GM19351 (cell line): Measurements from ENCODE around the gene MS4A4A.
"Not testable (repeated sequence)": the region's sequence is repeated elsewhere in the genome, so short reads cannot be mapped to it uniquely, and the experiment has no call there.

Experiments
- ATAC-seq: cut with Tn5 transposase; IDR thresholded peaks from one replicate; pipeline ENCODE4 v1.9.1; 2021; ENCODE audit warnings: mild to moderate bottlenecking, moderate library complexity; ENCODE audit not compliant: unreplicated experiment

The MS4A4A gene

DNA sequence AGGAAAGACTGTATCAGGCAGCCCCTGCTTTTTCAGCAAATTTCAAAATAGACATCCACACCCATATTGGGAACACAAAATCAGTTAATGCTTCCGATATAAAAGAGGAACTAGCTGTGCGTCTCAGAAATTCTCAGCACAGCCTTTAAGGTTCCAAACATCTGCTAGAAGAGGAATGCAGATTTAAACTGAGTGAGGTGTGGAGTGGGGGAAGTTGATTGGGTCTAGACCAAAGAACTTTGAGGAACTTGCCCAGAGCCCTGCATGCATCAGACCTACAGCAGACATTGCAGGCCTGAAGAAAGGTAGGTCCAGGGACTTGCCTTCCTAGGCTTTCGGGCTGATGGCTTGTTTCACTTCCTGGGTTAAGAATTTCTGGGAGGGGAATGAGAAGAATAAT is at the start of gene MS4A4A:
Gene MS4A4A (plus strand): TSS at position 255 of the 400 bp plus-strand sequence. CDS start 10 bp downstream, at position 265.
- peak; percentile 65 for ATAC-seq

DNA sequence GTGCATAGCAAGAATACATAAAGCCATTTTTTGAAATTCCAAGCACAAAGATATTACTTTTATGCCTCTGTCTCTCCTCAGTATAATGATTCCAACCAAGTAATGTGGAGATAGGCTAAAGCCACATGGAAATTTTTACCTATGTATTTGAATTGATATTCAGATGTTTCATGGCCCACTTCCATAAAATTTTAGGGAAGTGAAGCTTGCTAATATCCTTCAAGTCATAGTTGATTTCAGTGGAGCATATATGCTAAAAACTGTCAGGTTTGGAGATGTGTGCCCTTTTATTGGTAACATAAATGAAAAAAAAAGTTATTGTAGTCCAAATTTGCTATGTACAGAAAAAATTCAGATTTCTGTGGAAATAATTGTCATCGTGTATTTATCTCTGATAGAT is 49.8 kb upstream of the MS4A4A start:
- ATAC-seq, result no peak

DNA sequence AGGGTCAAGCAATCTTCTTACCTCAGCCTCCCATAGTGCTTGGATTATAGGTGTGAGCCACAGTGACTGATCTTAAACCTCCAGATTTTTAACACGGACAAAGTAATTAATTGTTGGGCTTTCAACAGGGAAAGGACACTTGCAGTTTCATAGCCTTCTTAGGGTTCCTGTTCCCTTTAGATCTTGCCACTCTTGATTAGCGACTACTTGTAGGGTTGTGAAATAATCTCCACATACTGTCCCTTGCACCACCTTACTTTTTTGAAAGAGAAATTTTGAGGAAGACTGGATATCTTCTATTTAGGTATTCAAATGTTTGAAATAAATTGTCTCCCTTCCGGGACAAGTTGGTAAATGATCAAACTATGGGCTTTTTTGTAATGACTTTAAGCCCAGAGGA is 45.1 kb upstream of the MS4A4A start:
- ATAC-seq, result no peak

DNA sequence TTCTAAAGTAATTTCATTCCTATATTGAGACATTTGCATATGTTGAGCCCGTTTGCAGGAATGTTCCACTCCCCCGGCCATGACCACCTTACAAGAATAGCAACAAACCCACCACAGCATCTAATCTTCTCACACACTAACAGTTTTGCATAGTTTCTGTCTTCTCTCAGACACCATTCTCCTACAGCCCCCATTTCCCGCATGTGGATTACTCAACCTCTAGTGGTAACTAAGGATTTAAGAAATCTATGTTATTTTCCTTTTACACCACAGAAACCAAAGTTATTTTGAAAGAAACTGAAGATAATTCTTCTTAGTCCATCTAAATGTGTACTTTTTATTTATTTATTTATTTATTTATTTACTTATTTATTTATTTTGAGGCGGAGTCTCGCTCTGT is 39.8 kb upstream of the MS4A4A start:
- no peak for ATAC-seq

DNA sequence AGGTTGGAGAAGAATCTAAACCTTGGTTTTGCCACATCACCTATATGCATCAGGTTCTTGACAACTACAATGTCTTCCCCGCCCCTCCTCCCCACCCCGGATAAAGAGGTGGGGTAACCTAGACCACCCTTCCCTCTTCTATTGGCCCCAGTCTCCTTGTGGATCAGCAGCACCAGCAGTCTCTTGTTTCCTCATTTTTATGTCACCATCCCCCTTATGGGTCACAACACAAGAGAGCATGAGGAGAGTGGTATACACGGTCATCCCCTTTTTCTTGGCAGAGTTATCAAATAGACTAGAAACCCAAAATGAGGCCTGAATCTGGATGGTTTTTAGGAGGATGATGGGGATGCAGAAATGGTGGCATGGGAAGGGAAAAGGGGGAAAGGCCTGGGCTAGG is 38.7 kb upstream of the MS4A4A start:
- no peak for ATAC-seq

DNA sequence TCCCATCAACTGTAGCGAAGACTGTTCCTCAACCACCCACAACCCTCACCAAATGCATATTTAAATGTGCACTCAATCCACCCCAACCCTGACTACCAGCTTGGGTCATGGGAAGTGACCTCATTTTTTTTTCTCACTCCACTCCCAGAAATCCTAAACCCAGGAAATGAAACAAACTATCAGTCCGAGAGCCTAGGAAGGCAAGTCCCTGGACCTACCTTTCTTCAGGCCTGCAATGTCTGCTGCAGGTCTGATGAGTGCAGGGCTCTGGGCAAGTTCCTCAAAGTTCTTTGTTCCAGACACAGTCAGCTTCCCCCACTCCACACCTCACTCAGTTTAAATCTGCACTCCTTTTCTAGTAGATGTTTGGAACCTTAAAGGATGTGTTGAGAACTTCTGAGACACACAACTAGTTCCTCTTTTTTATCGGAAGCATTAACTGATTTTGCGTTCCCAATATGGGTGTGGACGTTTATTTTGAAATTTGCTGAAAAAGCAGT is 37.7 kb upstream of the MS4A4A start, which contains the start of gene MS4A4E:
Gene MS4A4E (minus strand): TSS at position 398 of the 500 bp plus-strand sequence. CDS start 13,082 bp downstream, outside the sequence.
- no peak for ATAC-seq

DNA sequence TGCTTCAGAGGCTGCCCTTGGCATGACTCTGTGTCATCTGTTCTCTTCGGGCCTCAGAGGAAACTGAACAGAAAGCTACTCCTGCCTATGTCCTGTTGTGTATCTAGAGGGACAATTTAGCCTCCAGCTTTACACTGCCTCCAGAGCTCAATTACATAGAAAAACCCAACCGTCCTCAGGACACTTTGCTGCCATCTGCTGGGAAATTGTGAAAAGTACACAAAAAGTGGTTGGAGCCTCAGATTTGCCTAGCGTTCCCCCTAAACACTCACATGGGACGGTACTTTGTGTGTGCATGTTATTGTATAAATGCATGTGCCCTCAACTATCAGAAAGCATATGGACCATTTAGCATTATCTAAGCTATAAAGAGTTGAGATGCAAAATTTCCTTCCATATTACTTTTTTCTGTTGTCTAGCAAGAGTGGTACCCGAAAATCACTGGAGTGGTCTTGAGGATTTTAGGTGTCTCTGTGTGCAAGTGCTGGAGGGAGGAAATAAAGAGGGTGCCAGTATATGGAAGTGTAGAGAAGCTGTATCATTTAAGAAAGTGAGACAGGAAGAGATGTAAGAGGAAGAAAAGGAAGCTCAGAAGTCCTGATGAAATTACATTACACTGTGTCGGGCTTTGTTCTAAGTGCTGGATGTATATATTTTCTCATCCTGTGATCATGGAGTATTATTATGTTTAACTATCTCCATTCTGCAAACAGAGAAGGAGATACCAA is 28.8 kb upstream of the MS4A4A start:
- peak; percentile 82 for ATAC-seq

DNA sequence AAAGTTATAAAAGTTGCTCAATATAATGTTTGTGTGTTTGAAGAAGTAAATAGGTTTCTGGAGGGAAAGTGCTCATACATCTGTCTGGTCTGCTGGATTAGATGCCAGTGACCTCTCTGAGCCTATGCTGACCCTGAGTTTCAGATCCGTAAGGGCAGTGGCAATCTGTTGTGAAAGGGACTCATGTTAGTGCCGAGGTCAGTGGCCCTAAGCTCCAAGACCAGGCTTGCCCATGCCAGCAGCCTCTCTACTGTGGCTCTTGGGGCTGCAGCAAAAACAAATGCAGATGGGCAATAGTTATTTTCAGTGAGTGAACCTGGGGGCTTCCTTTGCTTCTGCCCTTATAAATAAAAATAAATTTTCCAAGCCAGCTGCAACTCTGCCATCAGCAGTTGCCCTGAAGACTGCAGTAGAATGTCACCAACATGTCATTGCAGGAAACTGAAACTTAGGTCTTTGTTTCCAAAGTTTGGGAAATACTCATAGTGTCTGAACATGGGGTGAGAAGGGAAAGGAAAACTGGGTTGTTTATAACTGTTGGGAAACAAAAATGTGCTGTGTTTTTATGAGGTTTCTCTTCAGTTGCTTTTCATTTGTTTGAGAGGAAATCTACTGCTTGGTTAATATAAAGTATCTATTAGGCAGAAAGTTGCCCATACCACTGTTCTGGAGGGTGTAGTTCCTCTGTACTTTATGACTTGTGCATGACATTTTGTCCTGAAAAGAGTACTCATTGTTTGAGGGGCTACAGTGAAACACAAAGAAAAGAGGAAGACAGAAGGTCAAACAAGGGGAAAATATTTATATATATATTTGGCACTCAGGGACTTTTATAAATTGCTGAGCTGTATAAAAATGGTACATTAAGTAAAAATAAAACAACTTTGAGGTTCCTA is 28.0 kb upstream of the MS4A4A start:
- no peak for ATAC-seq

DNA sequence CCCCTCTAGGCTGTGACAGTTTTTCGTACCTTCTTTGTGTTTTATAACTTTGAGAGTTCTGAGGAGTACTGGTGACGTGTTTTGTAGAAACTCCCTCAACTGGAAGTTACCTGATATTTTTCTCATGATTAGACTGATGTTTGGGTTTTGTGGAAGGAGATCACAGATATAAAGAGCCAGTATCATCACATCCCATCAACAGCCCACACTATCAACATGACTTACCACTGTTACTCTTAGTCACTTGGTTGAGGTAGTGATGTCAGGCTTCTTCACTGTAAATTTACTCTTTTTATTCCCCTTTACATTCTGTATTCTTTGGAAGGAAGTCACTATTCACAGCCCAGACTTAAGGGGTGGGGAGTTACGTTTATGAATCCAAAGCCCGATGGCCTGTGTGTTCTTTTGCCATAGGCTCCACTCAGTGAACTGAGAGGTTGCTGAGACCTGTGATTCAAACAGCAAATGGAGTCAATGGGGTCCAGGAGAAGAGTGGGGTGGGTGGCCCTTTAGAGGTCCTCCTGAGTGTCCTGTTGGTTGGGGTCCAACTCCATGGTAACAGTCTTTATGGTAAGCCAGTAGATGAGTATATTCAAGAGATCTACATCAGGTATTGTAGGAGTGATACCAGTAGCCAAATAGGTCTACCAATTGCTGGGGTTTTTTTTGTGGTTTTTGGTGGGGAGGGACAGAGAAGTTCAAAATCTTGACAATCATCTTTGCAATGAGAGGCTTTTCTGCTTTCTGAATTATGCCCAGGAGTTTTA is 22.3 kb upstream of the MS4A4A start:
- no peak for ATAC-seq

DNA sequence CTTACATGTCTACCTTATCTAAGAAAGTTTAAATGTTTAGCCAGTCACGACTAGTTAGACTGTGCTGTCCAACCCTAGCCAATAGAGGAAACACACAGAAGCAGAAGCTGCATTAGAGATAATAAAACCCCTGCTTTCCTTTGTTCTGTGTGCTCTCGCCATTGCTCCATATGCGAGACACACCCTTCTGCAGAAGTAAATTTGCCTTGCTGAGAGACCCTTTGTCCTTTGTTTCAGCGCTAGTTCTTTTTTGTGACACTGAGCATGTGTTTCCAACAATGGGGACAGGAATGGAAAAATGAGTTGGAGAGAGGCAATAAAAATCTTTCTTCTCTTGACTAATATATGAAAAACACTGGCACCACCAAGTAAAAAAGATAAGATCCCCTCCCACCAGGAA is 19.5 kb upstream of the MS4A4A start:
- no peak for ATAC-seq

DNA sequence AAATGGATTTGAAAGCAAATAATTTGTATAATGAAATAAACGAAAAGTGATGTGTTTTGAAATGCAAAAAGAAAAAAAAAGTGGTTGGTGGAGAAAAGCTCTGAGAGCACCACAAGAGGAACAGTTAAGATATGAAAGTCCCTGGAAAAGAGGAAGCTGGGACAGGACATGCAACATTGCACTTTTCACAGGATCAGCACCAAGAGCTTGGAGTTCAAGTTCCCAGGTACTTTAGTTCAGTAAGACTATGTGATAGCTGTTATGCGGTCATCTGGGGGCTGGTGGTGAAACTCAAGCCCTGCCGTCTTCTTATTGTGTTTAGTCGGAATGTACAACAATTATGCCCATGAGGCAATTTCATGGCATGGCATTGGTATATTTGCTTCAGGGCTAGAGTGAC is 17.1 kb upstream of the MS4A4A start:
- ATAC-seq, result no peak

DNA sequence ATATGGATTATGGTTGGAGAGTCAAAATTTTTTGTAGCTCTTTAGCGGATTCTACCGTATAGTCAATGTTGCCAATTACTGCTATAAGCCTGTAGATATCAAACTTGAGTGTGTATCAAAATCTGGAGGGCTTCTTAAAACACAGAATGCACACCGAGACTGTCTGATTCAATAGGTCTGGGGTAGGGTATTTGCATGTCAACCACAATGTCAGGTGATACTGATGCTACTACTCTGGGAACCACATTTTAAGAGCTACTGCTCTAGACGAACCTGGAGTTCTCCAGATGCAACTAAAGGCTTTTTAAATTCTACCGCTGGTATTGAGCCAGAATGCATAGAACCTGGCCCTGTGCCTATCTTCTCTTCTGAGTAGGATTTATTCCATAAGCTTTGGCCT is 15.8 kb upstream of the MS4A4A start:
- no peak for ATAC-seq

DNA sequence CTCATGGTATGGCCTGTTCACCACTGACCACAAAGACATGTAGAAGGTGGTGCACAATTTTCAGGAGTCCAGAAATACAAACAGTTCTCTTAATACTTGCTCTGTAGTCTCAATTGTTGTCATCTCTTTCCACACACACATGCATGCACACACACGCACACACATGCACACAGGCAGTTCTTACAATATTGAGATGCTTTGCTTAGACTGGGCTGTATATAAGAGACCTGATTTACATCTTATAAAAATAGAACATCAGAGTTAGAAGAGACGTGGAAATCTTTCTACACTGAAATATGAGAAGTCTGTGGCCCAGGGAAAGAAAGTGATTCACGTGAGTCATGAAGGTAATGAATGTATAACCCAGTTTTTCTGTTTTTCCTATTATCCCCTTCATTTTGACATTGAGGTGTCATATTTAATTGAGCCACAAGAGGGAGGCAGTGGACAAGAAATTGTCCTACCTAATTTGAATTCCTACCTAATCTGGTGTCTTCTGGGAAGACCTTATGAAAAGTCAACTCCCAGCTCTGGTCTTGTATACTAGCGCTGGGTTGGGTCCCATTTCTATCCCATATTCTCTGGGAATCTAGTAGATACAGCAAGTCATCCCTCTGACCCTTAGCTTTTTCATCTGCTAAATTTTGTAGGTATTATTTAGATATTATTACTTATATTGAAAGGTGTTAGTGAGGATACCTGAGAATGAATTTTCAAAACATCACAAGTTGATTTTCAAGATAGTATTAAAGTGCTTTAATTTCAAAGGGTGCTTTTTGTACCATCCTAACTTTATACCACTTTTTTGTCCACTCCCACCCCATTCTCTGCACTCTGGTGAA is 14.9 kb upstream of the MS4A4A start:
- no peak for ATAC-seq

DNA sequence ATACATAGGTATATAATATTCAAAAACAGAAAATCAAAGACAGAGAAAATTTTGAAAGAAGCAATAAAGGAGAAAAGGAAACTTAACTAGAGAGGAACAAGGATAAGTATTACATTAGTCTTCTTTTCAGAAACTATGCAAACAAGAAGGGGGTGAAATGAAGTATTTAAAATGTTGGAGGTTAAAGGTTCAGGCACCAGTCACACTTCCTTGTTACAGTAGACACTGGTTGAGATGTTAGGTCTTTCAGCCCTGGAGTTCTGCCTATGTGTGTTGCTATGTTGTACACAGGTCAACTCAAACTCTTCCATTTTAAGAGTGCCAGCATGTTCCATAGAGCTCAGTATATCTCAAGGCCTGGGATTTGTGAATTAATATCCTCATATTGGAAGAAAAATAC is 6.0 kb upstream of the MS4A4A start:
- no peak for ATAC-seq

DNA sequence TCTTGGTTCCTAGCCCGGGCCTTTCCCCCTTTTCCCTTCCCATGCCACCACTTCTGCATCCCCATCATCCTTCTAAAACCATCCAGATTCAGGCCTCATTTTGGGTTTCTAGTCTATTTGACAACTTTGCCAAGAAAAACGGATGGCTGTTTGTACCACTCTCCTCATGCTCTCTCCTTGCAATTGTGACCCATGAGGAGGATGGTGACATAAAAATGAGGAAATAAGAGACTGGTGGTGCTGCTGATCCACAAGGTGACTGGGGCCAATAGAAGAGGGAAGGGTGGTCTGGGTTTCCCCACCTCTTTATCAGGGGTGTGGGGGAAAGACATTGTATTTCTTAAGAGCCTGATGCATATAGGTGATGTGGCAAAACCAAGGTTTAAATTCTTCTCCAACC is 1.0 kb downstream of the MS4A4A start:
- ATAC-seq, result no peak

DNA sequence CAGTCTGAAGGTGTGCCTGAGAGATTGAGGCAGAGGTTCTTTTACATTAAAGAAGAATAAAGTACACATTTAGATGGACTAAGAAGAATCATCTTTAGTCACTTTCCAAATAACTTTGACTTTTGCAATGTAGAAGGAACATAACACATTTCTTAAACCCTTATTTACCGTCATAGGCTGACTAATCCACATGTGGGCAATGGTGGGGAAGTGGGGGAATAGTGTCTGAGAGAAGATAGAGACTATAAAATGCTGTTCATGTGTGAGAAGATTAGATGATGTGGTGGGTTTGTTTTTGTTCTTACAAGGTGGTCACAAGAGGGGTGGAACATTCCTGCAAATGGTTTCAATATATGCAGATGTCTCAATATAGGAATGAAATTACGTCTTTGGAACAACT is 1.8 kb downstream of the MS4A4A start:
- ATAC-seq, result no peak

DNA sequence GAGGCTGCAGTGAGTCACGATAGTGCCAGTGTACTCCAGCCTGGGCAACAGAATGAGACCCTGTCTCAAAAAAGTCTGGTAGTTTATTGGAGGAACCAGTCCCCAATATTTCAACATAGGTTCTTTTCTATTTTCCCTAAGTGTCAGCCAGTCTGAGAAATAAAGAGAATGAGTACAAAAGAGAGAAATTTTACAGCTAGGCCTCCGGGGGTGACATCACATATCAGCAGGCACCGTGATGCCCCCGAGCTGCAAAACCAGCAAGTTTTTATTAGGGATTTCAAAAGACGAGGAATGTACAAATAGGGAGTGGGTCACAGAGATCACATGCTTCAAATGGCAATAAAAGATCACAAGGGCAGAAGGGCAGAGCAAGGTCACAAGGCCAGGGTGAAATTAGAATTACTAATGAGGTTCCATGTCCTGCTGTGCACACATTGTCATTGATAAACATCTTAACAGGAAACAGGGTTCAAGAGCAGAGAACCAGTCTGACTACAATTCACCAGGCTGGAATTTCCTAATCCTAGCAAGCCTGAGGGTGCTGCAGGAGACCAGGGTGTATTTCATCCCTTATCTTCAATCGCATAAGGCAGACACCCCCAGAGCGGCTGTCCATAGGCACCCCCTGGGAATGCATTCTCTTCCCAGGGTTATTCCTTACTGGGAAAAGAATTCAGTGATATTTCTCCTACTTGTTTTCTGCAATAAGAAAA is 5.1 kb downstream of the MS4A4A start:
- not testable (repeated sequence) for ATAC-seq

DNA sequence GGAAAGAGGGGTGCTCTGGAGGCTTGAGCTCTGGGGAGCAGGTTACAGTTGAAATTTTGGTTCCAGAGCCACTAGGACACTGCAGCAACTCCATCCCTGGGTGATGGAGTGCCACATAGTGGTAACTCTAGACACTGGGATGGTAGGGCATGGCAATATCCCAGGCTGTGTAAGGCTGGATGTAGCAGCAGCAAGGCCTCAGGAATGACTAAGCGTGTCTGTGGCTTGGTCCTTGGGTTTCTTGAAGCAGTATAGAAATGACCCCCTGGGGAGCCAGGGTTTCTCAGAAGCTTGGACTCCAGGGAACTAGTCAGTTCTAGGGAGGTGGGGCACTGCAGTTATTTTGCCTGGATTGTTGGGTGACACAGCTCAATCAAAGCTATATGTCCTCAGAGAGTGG is 8.1 kb downstream of the MS4A4A start:
- ATAC-seq, result no peak

DNA sequence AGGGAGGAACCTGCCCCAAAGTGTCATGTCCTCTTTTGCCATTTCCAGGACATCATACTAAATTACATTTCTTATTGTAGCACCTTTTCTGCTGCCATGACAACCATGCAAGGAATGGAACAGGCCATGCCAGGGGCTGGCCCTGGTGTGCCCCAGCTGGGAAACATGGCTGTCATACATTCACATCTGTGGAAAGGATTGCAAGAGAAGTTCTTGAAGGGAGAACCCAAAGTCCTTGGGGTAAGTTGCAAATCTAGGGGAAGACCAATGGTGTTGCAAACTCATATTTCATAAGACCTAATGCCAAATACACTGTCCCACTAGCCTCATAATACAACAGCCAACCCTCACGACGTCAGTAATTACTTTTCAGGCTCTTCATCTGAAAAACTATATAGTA is 11.7 kb downstream of the MS4A4A start:
- ATAC-seq, result no peak

DNA sequence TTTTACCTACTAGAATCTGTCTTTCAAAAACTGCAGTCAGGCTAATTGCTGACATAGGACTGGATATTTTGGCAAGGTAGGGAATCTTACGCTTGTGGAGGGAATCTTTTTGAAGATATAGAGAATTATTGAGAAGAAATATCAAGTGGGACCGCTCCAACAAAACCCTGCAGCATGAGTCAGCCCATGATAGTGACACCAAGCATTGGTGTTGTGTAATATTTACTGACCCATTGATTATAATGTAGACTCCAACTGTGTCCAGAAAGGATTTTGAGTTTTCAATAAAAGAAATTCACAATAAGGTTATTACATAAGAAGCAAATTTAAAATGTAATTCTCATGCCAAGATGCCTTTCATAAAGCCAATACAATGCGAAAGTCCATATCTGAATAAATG is 20.7 kb downstream of the MS4A4A start:
- ATAC-seq, result no peak
